NCI-H2107 treated with DMSO at 0.1 percent for 48 hours (cell line): ENCODE data around the gene PTPRJ.

ENCODE experiments used
- DNase-seq: peaks from one replicate; lab custom pipeline; 2025; ENCODE audit not compliant: unreplicated experiment; lab: John Stamatoyannopoulos, UW

The PTPRJ gene

DNA sequence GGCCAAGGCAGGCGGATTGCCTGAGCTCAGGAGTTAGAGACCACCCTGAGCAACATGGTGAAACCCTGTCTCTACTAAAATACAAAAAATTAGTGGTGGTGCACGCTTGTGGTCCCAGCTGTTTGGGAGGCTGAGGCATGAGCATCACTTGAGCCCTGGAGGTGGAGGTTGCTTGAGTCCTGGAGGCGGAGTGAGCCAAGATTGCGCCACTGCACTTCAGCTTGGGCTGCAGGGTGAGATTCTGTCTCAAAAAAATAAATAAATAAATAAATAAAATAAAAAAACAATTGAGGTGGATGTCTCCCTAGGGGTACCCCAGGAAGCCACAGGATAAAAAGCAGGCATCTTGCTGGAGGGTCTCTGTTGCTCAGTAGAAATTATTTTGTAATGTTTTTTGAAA is 14.1 kb downstream of the PTPRJ start:
- DNase-seq, result no peak

DNA sequence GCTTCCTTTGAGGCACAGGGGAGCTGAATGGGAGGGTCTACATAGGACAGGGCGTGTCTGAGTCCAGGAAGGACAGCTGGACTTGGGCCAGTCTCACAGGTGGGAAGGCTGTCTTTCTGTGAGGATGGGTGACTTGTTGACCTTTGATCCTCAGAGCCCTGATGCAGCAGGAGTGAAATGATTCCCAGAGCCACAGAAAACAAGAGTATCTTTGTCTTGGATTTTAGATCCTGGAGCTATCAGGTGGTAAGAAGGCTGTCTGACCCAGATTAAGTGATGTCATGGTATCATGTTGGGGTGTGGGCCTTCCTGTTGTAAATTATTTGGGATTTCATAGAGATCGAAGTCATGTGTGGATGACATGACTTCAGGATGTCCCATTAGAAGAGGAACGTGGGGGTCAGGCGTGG is 15.0 kb downstream of the PTPRJ start:
- no peak for DNase-seq

- no peak for DNase-seq
These were observed 17.0 kb downstream of the PTPRJ start for GRCh38 chr11:47997063-47998053.

DNA sequence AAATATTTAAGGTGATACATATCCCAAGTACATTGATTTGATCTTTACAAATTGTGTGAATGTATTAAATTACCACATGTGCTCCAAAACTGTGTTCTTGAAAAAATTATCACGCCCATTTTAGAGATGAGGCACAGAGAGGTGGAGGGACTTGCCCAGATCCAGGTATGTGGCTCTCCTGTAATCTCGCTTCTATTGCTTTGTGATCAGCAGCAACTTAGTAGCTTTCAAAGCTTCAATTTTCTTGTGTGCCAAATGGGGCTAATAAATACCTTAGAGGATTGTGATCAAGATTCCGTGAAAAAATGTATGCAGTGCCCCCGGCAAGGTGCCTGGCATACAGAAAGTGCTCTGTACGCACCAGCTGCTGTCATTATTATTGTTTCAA is 18.0 kb downstream of the PTPRJ start:
- no peak for DNase-seq

GRCh38 chr11:47998733-47999359 is 18.5 kb downstream of the PTPRJ start:
- no peak for DNase-seq

GRCh38 chr11:48000432-48000831 is 20.1 kb downstream of the PTPRJ start:
- DNase-seq, result no peak

DNA sequence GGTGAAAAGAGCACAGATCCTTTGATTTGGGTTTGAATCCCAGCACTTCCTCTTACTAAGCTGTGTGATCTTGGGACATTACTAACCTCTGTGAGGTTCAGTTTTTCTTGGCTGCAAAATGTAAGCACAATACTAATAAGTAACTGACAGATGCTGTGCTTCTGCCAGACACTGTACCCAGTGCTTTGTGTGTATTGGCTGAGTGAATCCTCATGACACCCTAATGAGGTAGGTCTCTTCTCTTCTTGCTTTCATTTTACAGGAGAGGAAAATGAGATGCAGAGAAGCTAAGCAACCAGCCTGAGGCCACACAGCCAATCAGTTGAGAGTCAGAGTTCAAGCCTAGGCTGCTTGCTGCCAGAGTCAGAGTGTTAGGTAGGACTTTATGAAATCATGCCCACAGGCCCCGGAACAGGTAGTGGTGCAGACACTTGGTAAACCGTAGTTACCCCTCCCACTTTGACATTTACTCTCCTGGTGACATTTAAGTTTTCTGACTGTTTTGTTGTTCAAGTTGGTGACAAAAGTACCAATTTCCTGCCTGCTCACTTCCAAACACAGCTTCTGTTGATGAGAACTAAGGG is 21.2 kb downstream of the PTPRJ start:
- DNase-seq, result no peak

- peak; percentile 36 for DNase-seq
These were observed 22.2 kb downstream of the PTPRJ start for GRCh38 chr11:48002561-48002960.

DNA sequence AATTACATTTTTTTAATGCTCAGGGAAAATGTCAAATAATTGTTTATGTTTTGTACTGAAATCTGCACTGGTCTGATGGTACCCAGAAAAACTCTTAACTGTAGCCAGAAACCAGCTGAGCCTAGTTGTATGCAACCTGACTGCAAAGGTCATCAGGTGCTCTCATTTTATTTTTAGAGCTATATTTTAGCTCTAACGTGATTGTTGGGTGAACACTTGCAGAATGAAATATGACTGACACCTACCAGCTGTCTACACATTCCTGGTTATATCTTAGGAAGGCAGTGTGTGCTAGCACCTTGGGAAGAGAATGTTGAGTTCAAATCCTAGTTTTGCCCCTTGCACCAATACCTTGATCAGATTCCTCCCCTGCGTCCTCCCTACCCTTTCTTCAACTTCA is 23.6 kb downstream of the PTPRJ start:
- no peak for DNase-seq

- no peak for DNase-seq
These were observed 24.1 kb downstream of the PTPRJ start for GRCh38 chr11:48004456-48004855.

GRCh38 chr11:48005136-48005535 is 24.8 kb downstream of the PTPRJ start:
- DNase-seq, result no peak

- DNase-seq, result peak; percentile 41
These were observed 25.5 kb downstream of the PTPRJ start for GRCh38 chr11:48005831-48006270.

- no peak for DNase-seq
These were observed 26.1 kb downstream of the PTPRJ start for GRCh38 chr11:48006301-48006992.

GRCh38 chr11:48007677-48008076 is 27.3 kb downstream of the PTPRJ start:
- no peak for DNase-seq

- no peak for DNase-seq
These were observed 28.6 kb downstream of the PTPRJ start for GRCh38 chr11:48008951-48009270.

DNA sequence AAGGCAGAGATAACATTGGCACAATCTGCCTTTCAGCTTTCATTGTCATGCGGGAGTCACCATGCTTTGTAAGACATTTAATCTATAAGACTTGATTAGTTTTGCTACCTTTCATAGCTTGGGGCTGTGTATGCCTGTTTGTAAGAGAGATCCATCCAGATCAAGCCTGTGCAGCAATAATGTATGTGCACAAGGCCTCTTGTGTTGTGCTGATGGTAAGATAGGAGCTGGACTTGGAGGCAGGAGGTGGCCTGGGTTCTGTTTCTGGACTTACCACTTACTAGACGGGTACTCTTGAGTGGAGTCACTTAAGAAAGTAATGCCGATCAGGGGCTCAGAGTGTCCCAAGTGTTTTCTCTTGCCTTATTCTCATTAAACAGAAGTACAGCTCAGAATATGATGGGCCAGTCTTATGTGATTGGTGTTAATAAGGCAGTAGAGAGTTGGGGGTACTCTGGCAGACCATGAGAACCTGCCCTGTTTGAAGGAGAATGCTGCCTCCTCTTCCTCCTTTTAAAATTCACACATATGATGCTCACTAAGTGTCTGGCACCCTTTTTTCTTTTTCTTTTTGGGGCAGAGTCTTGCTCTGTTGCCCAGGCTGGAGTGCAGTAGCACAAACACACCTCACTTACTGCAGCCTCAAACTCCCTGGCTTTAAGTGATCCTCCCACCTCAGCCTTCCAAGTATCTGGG is 30.9 kb downstream of the PTPRJ start:
- DNase-seq, result no peak

DNA sequence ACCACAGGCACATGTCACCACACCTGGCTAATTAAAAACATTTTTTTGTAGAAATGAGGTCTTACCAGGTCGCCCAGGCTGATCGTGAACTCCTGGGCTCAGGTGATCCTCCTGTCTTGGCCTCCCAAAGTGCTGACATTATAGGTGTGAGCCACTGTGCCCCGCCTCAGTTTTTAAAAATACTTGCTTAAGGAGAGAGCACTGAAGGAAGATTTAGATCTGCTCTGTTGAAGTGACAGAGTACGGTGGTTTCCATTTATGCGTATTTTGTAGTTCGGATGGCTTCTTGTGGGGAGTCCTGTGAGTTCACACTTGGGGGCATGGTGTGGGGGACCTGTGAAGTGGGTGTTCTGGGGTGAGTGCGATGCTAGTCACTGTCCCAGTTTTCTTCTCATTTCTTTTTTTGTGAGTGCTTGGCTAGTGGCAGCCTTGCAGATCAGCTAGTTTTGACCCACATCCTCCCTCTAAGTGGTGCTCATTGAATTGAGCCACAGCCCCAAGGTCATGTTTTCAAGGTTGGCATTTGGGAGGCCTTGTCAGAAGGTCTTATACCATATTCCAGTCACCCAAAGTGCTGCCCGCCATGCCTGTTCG is 31.5 kb downstream of the PTPRJ start:
- no peak for DNase-seq

DNA sequence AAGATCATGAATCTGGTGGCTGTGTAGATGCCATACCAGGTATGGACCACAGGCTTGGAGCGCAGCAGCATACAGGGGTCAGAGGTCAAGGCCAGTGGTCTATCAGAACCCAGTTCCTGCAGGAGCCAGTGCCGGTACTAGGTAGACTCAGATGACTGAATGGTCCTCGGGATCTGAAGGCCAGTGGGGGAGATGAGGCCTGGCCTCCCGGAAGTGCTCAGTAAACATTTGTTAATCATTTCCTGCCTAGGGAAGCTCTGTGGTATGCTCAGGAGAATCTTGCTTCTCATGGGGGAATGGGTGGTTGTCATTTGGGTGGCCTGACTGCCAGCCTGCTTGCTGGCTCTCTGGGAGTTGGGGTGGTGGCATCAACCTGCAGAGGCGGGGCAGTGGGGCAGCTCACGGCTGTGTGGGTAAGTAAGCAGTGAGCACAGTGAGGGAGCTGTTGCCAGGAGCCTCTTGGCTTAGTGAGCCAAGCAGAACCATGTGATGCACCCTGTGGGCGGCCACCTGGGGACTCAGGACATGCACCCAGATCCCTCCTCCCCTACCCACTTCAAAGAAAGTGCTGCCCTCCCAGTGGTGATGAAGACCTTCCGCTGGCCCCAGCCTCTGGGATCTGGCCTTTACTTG is 33.0 kb downstream of the PTPRJ start:
- DNase-seq, result no peak

DNA sequence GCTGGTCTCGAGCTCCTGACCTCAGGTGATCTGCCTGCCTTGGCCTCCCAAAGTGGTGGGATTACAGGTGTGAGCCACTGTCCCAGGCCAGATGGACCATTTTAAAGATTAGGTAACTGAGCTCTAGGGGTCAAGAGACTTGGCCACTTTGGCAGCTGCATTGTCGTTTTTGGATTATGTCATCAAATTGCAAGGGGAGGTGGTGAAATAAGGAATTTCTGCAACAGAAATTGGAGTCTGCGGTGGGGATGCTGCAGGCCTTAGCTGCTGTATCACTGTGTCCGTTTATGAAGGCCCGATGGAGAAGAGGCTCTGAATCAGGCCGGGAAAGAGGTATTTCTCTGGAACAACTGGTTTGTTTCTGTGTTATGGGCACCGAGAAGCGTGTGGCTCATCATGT is 34.6 kb downstream of the PTPRJ start:
- DNase-seq, result no peak
